ENCODE measurements around the gene MLPH.

The MLPH gene

DNA sequence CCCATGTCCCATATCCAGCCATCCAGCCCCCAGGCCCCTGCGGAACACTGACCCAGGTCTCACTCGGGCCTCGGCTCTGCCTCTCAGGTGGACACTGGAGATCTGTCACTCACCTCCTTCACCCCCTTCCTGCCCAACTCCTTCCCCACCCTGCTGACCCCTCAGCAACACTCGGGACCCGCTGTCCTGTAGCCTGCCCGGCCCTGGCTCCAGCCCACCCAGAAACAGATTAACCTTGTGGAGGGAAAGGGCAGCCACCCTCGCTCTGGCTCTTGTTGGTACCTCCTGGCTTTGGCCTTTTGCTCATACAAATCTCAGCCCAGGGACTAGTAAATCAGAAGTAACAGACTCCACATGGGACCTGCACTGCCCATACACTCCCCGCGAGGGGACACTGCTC lies 49.6 kb downstream of the MLPH start:
- no peaks in the 10 kb centered on the region for H3K36me3 ChIP-seq
- no peak overlapping the region for H3K4me3 ChIP-seq
- H3K4me1 ChIP-seq = peaks cover 95% of the 10 kb centered on the region
- peak overlapping the region; percentile 65 for H3K27ac ChIP-seq
- H4K20me1 ChIP-seq = no peaks in the 10 kb centered on the region
- H3K27me3 ChIP-seq = no peaks in the 10 kb centered on the region
- H3K4me2 ChIP-seq = peak overlapping the region; percentile 86
- TF ChIP-seq Cebpa-rat (IDR thresholded peaks at IDR 0.05) = no peak
- no peak overlapping the region for H3K9ac ChIP-seq
- H3K9me3 ChIP-seq = no peaks in the 10 kb centered on the region

DNA sequence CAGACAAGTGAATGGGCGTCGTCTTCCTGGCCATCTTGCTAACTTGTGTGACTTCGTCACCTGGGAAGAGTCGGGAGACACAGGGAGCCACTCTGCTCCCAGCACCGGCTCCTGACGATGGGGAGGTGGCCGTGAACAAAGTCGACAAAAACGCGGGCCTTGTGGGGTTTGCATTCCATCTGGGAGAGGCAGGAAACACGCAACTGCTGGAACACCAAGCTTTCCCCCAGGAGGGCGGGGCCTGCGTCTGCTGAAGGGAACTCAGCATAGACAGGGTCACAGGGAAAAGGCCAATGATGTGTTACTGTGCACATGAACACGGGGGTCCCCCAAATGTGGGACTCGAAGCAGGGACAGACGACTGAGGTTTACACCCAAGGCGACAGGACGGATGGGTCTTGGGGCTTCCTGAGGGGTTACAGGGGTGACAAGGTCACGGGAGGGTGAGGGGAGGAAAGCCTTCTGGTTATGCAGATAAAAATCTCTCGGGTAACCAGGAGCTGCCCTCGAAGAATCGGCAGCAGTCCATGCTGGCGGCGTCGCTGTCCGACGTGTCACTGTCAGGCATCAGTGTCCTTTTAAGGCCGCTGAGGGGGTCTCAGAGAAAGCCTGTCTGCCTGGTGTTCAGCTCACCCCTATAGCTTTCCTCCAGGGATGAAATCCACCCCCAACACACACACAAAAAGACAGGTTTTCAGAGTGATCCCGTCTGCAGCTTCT lies 51.1 kb downstream of the MLPH start:
- peak overlapping the region; percentile 86 for H3K4me2 ChIP-seq
- no peak overlapping the region for H3K27ac ChIP-seq
- H3K9me3 ChIP-seq = no peaks in the 10 kb centered on the region
- H3K36me3 ChIP-seq = no peaks in the 10 kb centered on the region
- H4K20me1 ChIP-seq = no peaks in the 10 kb centered on the region
- H3K27me3 ChIP-seq = no peaks in the 10 kb centered on the region
- no peak for TF ChIP-seq Cebpa-rat (IDR thresholded peaks at IDR 0.05)
- H3K4me3 ChIP-seq = no peak overlapping the region
- no peak overlapping the region for H3K9ac ChIP-seq
- H3K4me1 ChIP-seq = peaks cover 85% of the 10 kb centered on the region

DNA sequence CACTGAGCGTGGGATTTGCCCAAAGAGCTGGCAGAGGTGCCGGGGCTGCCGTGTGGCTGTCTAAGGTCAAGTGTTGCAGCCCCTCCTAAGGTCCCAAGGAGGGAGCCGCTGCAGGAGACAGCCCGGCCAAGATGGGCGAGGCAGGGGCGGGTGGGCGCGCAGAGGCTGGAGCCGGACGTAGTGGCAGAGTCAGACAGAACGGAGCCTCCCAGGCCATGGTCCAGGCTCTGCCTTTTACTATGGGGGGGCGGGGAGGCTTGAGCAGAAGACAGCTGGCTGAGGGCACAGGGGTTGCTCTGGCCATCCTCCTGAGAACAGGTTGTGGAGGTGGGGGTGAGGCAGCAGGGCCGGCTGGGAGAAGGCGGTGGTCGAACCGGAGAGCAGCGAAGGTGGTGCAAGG lies 51.9 kb downstream of the MLPH start:
- no peaks in the 10 kb centered on the region for H4K20me1 ChIP-seq
- no peak overlapping the region for H3K9ac ChIP-seq
- no peaks in the 10 kb centered on the region for H3K36me3 ChIP-seq
- no peaks in the 10 kb centered on the region for H3K9me3 ChIP-seq
- no peaks in the 10 kb centered on the region for H3K27me3 ChIP-seq
- H3K4me2 ChIP-seq = peak overlapping the region; percentile 86
- no peak overlapping the region for H3K27ac ChIP-seq
- no peak for TF ChIP-seq Cebpa-rat (IDR thresholded peaks at IDR 0.05)
- peaks cover 78% of the 10 kb centered on the region for H3K4me1 ChIP-seq
- no peak overlapping the region for H3K4me3 ChIP-seq

DNA sequence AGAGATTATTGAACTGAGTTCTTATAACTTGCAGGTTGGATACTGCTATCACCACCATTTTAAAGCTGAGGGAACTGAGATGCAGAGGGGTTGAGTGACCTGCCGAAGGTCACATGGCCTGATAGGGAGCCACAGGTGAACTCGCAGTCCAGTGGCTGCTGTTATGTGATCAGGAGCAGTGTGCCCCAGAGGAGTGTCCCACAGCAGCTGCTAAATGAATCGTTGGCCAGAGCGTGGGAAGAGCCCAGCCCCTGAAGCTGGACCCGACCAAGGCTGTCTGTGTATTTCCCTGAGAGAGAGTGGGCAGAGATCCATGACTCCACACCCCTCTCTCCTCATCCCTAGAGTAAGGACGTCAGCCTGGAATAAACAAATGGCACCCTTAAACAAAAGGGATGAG lies 52.6 kb downstream of the MLPH start:
- Histone ChIP-seq H4K20me1 (no peaks in the 10 kb centered on the region), H3K9ac (no peak overlapping the region), H3K4me1 (peaks cover 70% of the 10 kb centered on the region), H3K4me2 (peak overlapping the region; percentile 78; the same call in 1 of the 2 replicates), H3K27me3 (no peaks in the 10 kb centered on the region), H3K9me3 (no peaks in the 10 kb centered on the region), H3K4me3 (no peak overlapping the region), H3K36me3 (no peaks in the 10 kb centered on the region), H3K27ac (peak overlapping the region; percentile 30)
- no peak for TF ChIP-seq Cebpa-rat (IDR thresholded peaks at IDR 0.05)

DNA sequence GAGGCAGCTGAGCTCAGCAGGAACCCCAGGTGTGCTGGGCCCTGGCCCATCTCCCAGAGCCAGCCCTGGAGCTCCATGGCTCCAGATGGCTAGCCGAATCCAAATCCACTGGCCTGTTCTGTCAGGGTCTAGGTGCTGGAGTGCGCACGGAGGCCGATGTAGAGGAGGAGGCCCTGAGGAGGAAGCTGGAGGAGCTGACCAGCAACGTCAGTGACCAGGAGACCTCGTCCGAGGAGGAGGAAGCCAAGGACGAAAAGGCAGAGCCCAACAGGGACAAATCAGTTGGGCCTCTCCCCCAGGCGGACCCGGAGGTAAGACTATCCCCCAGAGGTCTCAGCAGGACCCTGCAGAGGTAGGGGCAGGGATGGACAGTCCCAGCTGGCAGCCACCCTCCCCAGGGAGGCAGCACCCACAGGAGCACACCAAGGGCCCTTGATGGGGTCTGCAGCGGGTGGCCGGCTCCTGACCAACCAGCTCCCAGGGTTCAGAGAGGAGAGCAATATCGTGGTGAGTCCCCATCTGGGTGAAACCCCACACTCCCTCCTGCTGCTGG lies 53.2 kb downstream of the MLPH start:
- H3K27me3 ChIP-seq = no peaks in the 10 kb centered on the region
- H3K4me2 ChIP-seq = peak overlapping the region; percentile 78
- peak overlapping the region; percentile 39 for H3K9ac ChIP-seq
- no peak for TF ChIP-seq Cebpa-rat (IDR thresholded peaks at IDR 0.05)
- H3K36me3 ChIP-seq = no peaks in the 10 kb centered on the region
- H3K9me3 ChIP-seq = no peaks in the 10 kb centered on the region
- H3K4me3 ChIP-seq = no peak overlapping the region
- no peaks in the 10 kb centered on the region for H4K20me1 ChIP-seq
- H3K4me1 ChIP-seq = peaks cover 67% of the 10 kb centered on the region
- peak overlapping the region; percentile 54 for H3K27ac ChIP-seq

DNA sequence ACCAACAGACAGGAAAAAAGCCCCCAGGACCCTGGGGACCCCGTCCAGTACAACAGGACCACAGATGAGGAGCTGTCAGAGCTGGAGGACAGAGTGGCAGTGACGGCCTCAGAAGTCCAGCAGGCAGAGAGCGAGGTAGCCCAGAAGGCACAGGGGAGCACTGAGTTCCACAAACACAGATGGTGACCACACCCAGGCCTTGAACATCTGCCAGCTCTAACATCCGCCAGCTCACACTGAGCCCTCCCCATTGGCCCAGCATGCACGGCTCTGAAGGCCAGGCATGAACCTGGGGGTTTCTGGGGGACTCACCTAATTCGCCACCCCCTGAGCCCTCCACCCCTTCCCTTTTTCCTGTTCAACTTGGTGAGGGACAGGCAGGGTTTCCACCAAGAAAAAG lies 53.8 kb downstream of the MLPH start:
- no peak overlapping the region for H3K4me3 ChIP-seq
- TF ChIP-seq Cebpa-rat (IDR thresholded peaks at IDR 0.05) = no peak
- no peaks in the 10 kb centered on the region for H3K36me3 ChIP-seq
- H3K27ac ChIP-seq = peak overlapping the region; percentile 54
- peaks cover 67% of the 10 kb centered on the region for H3K4me1 ChIP-seq
- no peaks in the 10 kb centered on the region for H4K20me1 ChIP-seq
- H3K9ac ChIP-seq = peak overlapping the region; percentile 39
- H3K4me2 ChIP-seq = peak overlapping the region; percentile 78
- no peaks in the 10 kb centered on the region for H3K9me3 ChIP-seq
- no peaks in the 10 kb centered on the region for H3K27me3 ChIP-seq

DNA sequence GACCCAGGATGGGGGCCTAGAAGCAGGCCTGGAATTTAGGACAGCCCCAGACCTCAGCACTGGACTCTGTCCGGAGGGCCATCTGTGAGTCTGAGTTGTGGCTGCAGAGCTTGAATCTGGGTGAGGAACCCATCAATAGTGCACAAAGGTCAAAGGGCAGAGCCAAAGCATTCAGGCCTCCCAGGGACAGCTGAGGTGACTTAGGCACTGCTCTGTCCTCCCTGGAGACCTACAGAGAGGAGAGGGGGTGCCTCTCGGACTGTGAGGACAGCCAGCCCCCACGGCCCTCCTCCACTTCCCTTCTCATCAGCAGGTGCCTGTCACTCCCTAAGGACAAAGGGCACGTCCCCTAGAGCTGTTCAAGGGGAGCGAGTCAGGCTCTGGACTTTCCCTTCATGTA lies 54.2 kb downstream of the MLPH start:
- Histone ChIP-seq H3K4me3 (no peak overlapping the region), H3K9ac (peak overlapping the region; percentile 39), H3K36me3 (no peaks in the 10 kb centered on the region), H4K20me1 (no peaks in the 10 kb centered on the region), H3K27me3 (no peaks in the 10 kb centered on the region), H3K9me3 (no peaks in the 10 kb centered on the region), H3K27ac (peak overlapping the region; percentile 54), H3K4me1 (peaks cover 67% of the 10 kb centered on the region), H3K4me2 (peak overlapping the region; percentile 78)
- no peak for TF ChIP-seq Cebpa-rat (IDR thresholded peaks at IDR 0.05)

DNA sequence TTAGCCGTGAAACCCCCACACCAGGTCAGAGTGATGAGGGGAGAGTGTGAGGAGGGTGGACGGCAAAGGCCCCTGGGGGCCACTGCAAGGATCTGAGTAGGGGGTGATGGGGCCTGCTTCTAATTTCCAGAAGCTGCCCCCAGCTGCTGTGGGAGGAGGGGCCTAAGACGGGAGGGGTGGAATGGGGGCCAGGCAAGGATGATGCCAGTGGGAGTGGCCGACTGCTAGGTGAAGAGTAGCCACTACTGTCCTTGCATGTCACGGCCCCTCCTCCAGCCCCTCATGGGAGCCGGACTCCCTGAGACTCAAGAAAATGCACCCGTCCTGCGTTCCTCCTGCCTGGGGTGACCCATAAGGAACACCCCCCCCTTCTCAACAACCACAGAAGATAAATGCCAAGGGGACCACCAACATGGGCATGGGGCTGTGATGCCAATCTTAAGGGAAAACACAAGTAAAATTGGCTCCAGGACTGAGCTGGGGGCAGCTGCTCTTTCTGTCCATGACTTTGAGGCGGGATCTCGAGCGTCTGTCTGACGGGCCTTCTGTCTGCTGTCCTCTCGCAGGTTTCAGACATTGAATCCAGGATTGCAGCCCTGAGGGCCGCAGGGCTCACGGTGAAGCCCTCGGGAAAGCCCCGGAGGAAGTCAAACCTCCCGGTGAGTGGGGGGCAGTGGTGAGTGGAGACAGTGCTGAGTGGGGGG lies 55.1 kb downstream of the MLPH start:
- Histone ChIP-seq H3K36me3 (no peaks in the 10 kb centered on the region), H3K9me3 (no peaks in the 10 kb centered on the region), H3K27me3 (no peaks in the 10 kb centered on the region), H3K4me3 (no peak overlapping the region), H3K9ac (no peak overlapping the region), H3K4me2 (peak overlapping the region; percentile 78; the same call in 1 of the 2 replicates), H3K4me1 (peaks cover 67% of the 10 kb centered on the region), H3K27ac (no peak overlapping the region), H4K20me1 (no peaks in the 10 kb centered on the region)
- no peak for TF ChIP-seq Cebpa-rat (IDR thresholded peaks at IDR 0.05)

DNA sequence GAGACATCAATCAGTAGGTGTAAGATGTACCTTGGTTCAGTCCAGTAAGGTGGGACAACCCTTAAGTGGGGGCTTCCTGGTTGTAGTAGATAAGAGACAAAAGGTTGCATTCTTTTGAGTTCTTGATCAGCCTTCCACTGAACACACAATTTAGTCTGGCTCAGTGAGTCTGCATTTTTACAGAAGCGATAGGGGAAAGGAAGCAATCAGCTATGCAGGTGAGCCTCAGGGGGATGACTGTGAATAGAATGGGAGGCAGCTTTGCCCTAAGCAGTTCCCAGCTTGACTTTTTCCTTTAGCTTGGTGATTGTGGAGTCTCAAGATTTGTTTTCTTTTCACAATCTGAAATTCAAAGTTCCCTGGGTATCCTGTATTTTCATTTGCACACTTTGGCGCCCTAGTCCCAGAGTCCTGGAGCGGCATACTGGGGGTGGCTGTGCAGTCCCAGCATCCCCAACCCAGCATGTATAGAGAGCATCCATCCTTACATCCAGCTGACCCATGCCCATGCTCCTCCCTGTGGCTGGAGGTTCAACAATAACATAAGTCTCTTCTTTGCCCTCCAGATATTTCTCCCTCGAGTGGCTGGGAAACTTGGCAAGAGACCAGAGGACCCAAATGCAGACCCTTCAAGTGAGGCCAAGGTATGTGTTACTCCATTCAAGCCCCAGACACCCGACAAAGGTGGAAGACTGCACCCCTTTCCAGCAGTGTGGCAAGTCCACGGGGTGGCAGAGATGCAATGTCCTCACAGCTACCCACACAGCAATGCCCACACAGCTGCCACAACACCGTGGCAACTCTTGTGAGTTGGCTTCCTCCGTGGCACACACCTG lies 59.2 kb downstream of the MLPH start:
- Histone ChIP-seq H3K9ac (no peak overlapping the region), H3K4me1 (peaks cover 62% of the 10 kb centered on the region), H3K4me3 (no peak overlapping the region), H3K27me3 (no peaks in the 10 kb centered on the region), H3K4me2 (peak overlapping the region; percentile 24; the same call in 1 of the 2 replicates), H3K36me3 (no peaks in the 10 kb centered on the region), H3K9me3 (no peaks in the 10 kb centered on the region), H4K20me1 (no peaks in the 10 kb centered on the region), H3K27ac (no peak overlapping the region)
- no peak for TF ChIP-seq Cebpa-rat (IDR thresholded peaks at IDR 0.05)
